H1 (cell line): Measurements from ENCODE around the gene ZNF532.

Experiments used
- EGR1 ChIP-seq: IDR thresholded peaks from 2 replicates; pipeline ENCODE4 v1.6.1; 2011; ENCODE audit warnings: low read depth, low read length, borderline replicate concordance
- EP300 ChIP-seq, 2 experiments: IDR thresholded peaks; 1 replicate in 1 of 2; 2 replicates in 1 of 2; pipeline ENCODE4 v1.6.1; 2011 to 2012; ENCODE audit warnings: low read depth in 2 of 2, low read length in 2 of 2, mild to moderate bottlenecking in 2 of 2, borderline replicate concordance in 1 of 2, inconsistent platforms in 1 of 2, moderate library complexity in 1 of 2
- HDAC2 ChIP-seq, 2 experiments: fragments of 300-600 bp in 1 of 2; sonication (generic) in 1 of 2; IDR thresholded peaks; 2 replicates each; pipeline ENCODE4 v1.6.1; 2011 to 2012; ENCODE audit warnings: low read depth in 2 of 2, low read length in 2 of 2, mild to moderate bottlenecking in 2 of 2, moderate library complexity in 2 of 2, borderline replicate concordance in 1 of 2, inconsistent platforms in 1 of 2
- POLR2A ChIP-seq, 2 experiments: IDR thresholded peaks; 1 replicate in 1 of 2; 2 replicates in 1 of 2; pipeline ENCODE4 v1.6.1; 2011; ENCODE audit warnings: low read depth in 2 of 2, low read length in 2 of 2, mild to moderate bottlenecking in 2 of 2; ENCODE audit errors: control extremely low read depth in 1 of 2
- RXRA ChIP-seq: IDR thresholded peaks from 2 replicates; pipeline ENCODE4 v1.6.1; 2011; ENCODE audit warnings: low read depth, mild to moderate bottlenecking, low read length, moderate library complexity; ENCODE audit not compliant: insufficient read depth
- SIN3A ChIP-seq, 2 experiments: IDR thresholded peaks in 1 of 2; conservative IDR thresholded peaks in 1 of 2; 2 replicates each; pipeline ENCODE4 v1.6.1; 2011 to 2012; ENCODE audit warnings: low read length in 2 of 2, improper control_type of control experiment in 1 of 2, low read depth in 1 of 2, mild to moderate bottlenecking in 1 of 2
- TBP ChIP-seq: IDR thresholded peaks from 2 replicates; pipeline ENCODE4 v1.6.1; 2011; ENCODE audit warnings: low read depth, low read length, improper control_type of control experiment
- TEAD4 ChIP-seq: IDR thresholded peaks from 2 replicates; pipeline ENCODE4 v1.6.1; 2012; ENCODE audit warnings: low read depth, low read length, inconsistent platforms, mixed read lengths
- YY1 ChIP-seq: IDR thresholded peaks from 2 replicates; pipeline ENCODE4 v1.6.1; 2011; ENCODE audit warnings: low read depth, mild to moderate bottlenecking, low read length
- ZNF274 ChIP-seq: IDR thresholded peaks from 2 replicates; pipeline ENCODE4 v1.7.0; 2012; ENCODE audit warnings: low read length, borderline replicate concordance; ENCODE audit errors: extremely low read depth
- TF ChIP-seq, protein P1 (sequence below), 3 experiments: IDR thresholded peaks; 1 replicate in 2 of 3; 2 replicates in 1 of 3; pipeline versions ENCODE4 v1.5.1 to v1.6.1; 2011; ENCODE audit warnings: low read length in 3 of 3, mild to moderate bottlenecking in 3 of 3, inconsistent platforms in 2 of 3, low read depth in 1 of 3, moderate library complexity in 1 of 3; ENCODE audit not compliant: insufficient read depth in 1 of 3; ENCODE audit errors: control extremely low read depth in 1 of 3

DNA sequence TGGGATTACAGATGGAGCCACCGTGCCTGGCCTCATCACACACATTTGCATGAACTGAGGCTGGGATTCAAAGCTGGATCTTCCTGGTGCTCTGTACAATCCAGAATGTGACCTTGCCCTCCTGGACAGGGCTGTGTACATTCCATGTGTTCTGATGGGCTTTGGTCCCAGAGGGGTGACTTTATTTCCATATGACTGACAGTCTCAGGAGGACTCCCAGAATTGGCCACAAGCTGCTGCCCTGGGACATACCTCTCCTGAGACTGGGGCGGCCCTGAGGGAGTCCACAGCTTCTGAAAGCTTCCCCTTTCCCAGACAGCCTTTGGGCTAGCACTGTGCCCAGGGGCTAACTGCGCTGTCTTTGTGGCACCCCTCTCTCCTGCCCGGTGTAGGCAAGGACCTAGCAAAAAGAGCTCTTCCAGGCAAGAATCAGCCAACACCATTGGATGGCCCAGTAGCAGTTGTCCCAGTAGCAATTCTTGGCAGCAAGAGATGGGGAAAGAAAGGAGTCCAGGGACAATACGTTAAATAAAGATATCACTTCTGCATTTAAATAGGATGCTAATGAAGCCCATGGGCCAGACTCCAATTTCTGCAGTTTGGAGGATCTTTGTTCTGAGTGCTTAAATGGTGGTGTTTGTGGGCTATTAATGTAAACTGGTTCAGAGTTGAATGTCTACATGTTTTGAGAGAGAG lies 26.4 kb upstream of the ZNF532 start:
- TF ChIP-seq YY1 (no peak), HDAC2 (IDR thresholded peaks at IDR 0.05; ENCODE audit: borderline replicate concordance in 1 of 2, low read depth in 2 of 2, low read length in 2 of 2) (no peak), TEAD4 (no peak), POLR2A (IDR thresholded peaks at IDR 0.05; ENCODE audit: control extremely low read depth in 1 of 2, low read depth in 2 of 2, low read length in 2 of 2) (no peak), EP300 (IDR thresholded peaks at IDR 0.05; ENCODE audit: borderline replicate concordance in 1 of 2, low read depth in 2 of 2, low read length in 2 of 2) (no peak), EGR1 (no peak), RXRA (no peak), SIN3A (conservative IDR thresholded peaks at IDR 0.05 in 1 of 2, IDR thresholded peaks at IDR 0.05 in 1 of 2; ENCODE audit: low read depth in 1 of 2, low read length in 2 of 2) (no peak), TBP (no peak), ZNF274 (no peak)
- TF ChIP-seq, protein P1, sequence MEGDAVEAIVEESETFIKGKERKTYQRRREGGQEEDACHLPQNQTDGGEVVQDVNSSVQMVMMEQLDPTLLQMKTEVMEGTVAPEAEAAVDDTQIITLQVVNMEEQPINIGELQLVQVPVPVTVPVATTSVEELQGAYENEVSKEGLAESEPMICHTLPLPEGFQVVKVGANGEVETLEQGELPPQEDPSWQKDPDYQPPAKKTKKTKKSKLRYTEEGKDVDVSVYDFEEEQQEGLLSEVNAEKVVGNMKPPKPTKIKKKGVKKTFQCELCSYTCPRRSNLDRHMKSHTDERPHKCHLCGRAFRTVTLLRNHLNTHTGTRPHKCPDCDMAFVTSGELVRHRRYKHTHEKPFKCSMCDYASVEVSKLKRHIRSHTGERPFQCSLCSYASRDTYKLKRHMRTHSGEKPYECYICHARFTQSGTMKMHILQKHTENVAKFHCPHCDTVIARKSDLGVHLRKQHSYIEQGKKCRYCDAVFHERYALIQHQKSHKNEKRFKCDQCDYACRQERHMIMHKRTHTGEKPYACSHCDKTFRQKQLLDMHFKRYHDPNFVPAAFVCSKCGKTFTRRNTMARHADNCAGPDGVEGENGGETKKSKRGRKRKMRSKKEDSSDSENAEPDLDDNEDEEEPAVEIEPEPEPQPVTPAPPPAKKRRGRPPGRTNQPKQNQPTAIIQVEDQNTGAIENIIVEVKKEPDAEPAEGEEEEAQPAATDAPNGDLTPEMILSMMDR (IDR thresholded peaks at IDR 0.05; ENCODE audit: control extremely low read depth in 1 of 3, insufficient read depth in 1 of 3, low read depth in 1 of 3, low read length in 3 of 3) = no peak
